DND-41 (cell line): Measurements from ENCODE around the gene AFF4.

Experiments
- ATAC-seq: fragments of 200-7000 bp; cut with Tn5 transposase; 3 replicates; pipeline ENCODE4 v1.9.1; 2021; ENCODE audit warnings: low read depth; ENCODE audit not compliant: insufficient read depth
- DNase-seq: peaks from one replicate; pipeline ENCODE4 v3.0.0-alpha.2; 2020
- H2AFZ ChIP-seq: 2 replicates; pipeline ENCODE4 v1.6.0; 2012; ENCODE audit warnings: low read depth, low read length
- H3K27ac ChIP-seq: 2 replicates; pipeline ENCODE4 v1.5.1; 2012; ENCODE audit warnings: low read length, inconsistent platforms
- H3K27me3 ChIP-seq: fragments of 200-600 bp; sonication (generic); 2 replicates; pipeline ENCODE4 v1.6.0; 2012; ENCODE audit warnings: low read length, mild to moderate bottlenecking, inconsistent platforms; ENCODE audit not compliant: insufficient read depth, poor library complexity
- H3K36me3 ChIP-seq: 2 replicates; pipeline ENCODE4 v1.5.1; 2012; ENCODE audit warnings: low read length, inconsistent platforms; ENCODE audit not compliant: insufficient read depth
- H3K4me1 ChIP-seq: 2 replicates; pipeline ENCODE4 v1.5.1; 2012; ENCODE audit warnings: mild to moderate bottlenecking, low read length; ENCODE audit not compliant: insufficient read depth
- H3K4me2 ChIP-seq: 2 replicates; pipeline ENCODE4 v1.6.0; 2012; ENCODE audit warnings: mild to moderate bottlenecking, moderate library complexity, low read length, inconsistent platforms; ENCODE audit not compliant: insufficient read depth
- H3K4me3 ChIP-seq, 2 experiments: fragments of 200-600 bp in 1 of 2; shearing (Covaris generic) in 1 of 2; 2 replicates each; pipeline ENCODE4 v1.5.1; 2012 to 2016; ENCODE audit warnings: inconsistent platforms in 2 of 2, low read length in 2 of 2, mild to moderate bottlenecking in 2 of 2, low read depth in 1 of 2, moderate library complexity in 1 of 2
- H3K79me2 ChIP-seq: 2 replicates; pipeline ENCODE4 v1.6.0; 2012; ENCODE audit warnings: low read length, inconsistent platforms; ENCODE audit not compliant: insufficient read depth
- H3K9ac ChIP-seq: 2 replicates; pipeline ENCODE4 v1.6.0; 2012; ENCODE audit warnings: low read depth, mild to moderate bottlenecking, inconsistent platforms, low read length, moderate library complexity
- H3K9me3 ChIP-seq: 2 replicates; pipeline ENCODE4 v1.5.1; 2012; ENCODE audit warnings: low read length, moderate library complexity, mild to moderate bottlenecking, inconsistent platforms; ENCODE audit not compliant: insufficient read depth, severe bottlenecking
- H4K20me1 ChIP-seq: 2 replicates; pipeline ENCODE4 v1.6.0; 2012; ENCODE audit warnings: low read length; ENCODE audit not compliant: insufficient read depth
- CTCF ChIP-seq: IDR thresholded peaks from 2 replicates; pipeline ENCODE4 v1.5.1; 2012; ENCODE audit warnings: borderline replicate concordance, low read length, moderate library complexity, mild to moderate bottlenecking; ENCODE audit not compliant: poor library complexity, severe bottlenecking; ENCODE audit errors: extremely low read depth
- EZH2 ChIP-seq: IDR thresholded peaks from 3 replicates; pipeline ENCODE4 v1.6.1; 2012; ENCODE audit warnings: borderline replicate concordance, low read depth, mild to moderate bottlenecking, moderate library complexity, low read length, inconsistent platforms; ENCODE audit not compliant: severe bottlenecking

AFF4 gene

GRCh38 chr5:132928062-132928407 lies 35.4 kb downstream of the AFF4 start:
- H3K27ac ChIP-seq: no peak overlapping the region
- no peaks in the 10 kb centered on the region for H4K20me1 ChIP-seq
- H3K79me2 ChIP-seq: peaks cover 6% of the 10 kb centered on the region; the same call in 1 of the 2 replicates
- no peak overlapping the region for H2AFZ ChIP-seq
- no peaks in the 10 kb centered on the region for H3K4me1 ChIP-seq
- peaks cover 73% of the 10 kb centered on the region for H3K36me3 ChIP-seq
- ATAC-seq: no peak
- H3K4me2 ChIP-seq: no peak overlapping the region
- no peaks in the 10 kb centered on the region for H3K27me3 ChIP-seq
- H3K9me3 ChIP-seq: no peaks in the 10 kb centered on the region
- no peak overlapping the region for H3K4me3 ChIP-seq
- DNase-seq: no peak
- H3K9ac ChIP-seq: no peak overlapping the region
- TF ChIP-seq CTCF: no peak
- no peak for TF ChIP-seq EZH2

DNA sequence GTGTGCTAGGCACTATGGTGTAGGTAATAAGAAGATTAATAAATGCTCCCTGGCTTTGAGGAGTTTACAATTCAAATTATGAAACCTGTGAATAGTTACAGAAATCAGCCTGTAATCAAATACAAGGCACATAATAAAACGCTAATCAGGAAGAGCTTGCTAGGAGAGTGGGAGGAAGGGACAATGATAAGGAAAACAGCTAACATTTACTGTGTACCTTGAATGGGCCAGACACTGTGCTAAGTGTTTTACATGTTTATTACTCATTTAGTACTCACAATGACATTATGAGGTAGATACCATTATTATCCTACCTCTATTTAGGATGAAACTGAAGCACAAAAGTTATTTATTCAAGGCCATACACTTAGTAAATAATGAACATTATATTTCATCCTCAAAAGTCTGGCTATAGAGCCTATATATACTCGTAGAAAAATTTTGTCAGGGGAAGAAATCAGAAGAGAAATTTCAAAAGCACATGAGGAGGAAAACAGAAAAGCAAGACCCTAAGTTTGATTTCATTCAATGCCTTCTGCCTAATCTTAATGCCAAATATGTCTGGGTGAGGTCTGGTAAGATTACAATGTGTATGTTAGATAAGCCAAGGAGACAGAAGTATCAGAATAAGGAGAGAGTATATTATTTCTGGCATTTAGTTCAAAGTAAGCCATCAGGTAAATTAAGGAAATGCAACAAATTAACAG lies 35.9 kb downstream of the AFF4 start:
- Histone ChIP-seq H3K27ac (no peak overlapping the region), H3K4me3 (no peak overlapping the region), H3K9me3 (no peaks in the 10 kb centered on the region), H3K4me2 (no peak overlapping the region), H3K4me1 (no peaks in the 10 kb centered on the region), H4K20me1 (no peaks in the 10 kb centered on the region), H3K79me2 (peaks cover 6% of the 10 kb centered on the region; the same call in 1 of the 2 replicates), H3K36me3 (peaks cover 73% of the 10 kb centered on the region), H3K9ac (no peak overlapping the region), H3K27me3 (no peaks in the 10 kb centered on the region), H2AFZ (no peak overlapping the region)
- ATAC-seq: no peak
- no peak for DNase-seq
- no peak for TF ChIP-seq CTCF
- TF ChIP-seq EZH2: no peak

- TF ChIP-seq CTCF (no peak), EZH2 (no peak)
- Histone ChIP-seq H3K36me3 (peaks cover 74% of the 10 kb centered on the region), H3K79me2 (peaks cover 9% of the 10 kb centered on the region; the same call in 1 of the 2 replicates), H3K4me2 (no peak overlapping the region), H4K20me1 (no peaks in the 10 kb centered on the region; the same call in 1 of the 2 replicates), H3K27me3 (no peaks in the 10 kb centered on the region), H3K27ac (no peak overlapping the region), H2AFZ (no peak overlapping the region), H3K9ac (no peak overlapping the region), H3K9me3 (no peaks in the 10 kb centered on the region), H3K4me1 (no peaks in the 10 kb centered on the region), H3K4me3 (no peak overlapping the region)
- ATAC-seq: no peak
- DNase-seq: no peak
Observed at GRCh38 chr5:132926437-132926836, 37.0 kb downstream of the AFF4 start.
